Measurements from ENCODE around the gene SRSF1. TPM values are rescaled to one million over a fixed set of nuclear protein-coding genes. Genes with fewer than 3 reads are reported as not detected.

Gene SRSF1
- total RNA-seq, 1 experiment from 2014 or later, result 462 TPM

GRCh38 chr17:57993471-57994365 is 13.3 kb downstream of the SRSF1 start:
- H3K9me3 Mint-ChIP-seq, result no peaks in the 10 kb centered on the region
- H3K4me2 ChIP-seq (ENCODE audit: insufficient read depth, insufficient read length, low read length), result no peak overlapping the region
- no peaks in the 10 kb centered on the region for H3K27me3 Mint-ChIP-seq (ENCODE audit: low read depth)

More at GRCh38 chr17:57993471-57994365, 13.3 kb downstream of the SRSF1 start:
- Histone ChIP-seq H3K23me2 (ENCODE audit: insufficient read length, low read depth, low read length, poor library complexity, severe bottlenecking) (peaks cover under 1% of the 10 kb centered on the region), H2BK15ac (ENCODE audit: low read depth, low read length) (no peak overlapping the region), H2BK20ac (ENCODE audit: low read depth, low read length, poor library complexity, severe bottlenecking) (no peak overlapping the region), H2BK12ac (ENCODE audit: insufficient read length, low read depth, low read length) (no peak overlapping the region), H2BK120ac (ENCODE audit: low read depth, low read length, poor library complexity, severe bottlenecking) (no peak overlapping the region), H3K4ac (ENCODE audit: low read depth, low read length) (no peak overlapping the region), H3K4me1 (ENCODE audit: insufficient read depth, low read length) (peaks cover 3% of the 10 kb centered on the region; the same call in 1 of the 2 replicates), H3K14ac (ENCODE audit: insufficient read depth, low read length) (no peak overlapping the region), H3K18ac (ENCODE audit: insufficient read length, low read depth, low read length) (no peak overlapping the region), H2BK5ac (ENCODE audit: insufficient read length, low read length) (no peak overlapping the region), H4K20me1 (ENCODE audit: control insufficient read depth, insufficient read depth, insufficient read length) (no peaks in the 10 kb centered on the region), H3K56ac (ENCODE audit: insufficient read length, low read depth, low read length) (no peak overlapping the region), H3K79me1 (ENCODE audit: insufficient read depth, low read depth, low read length, poor library complexity, severe bottlenecking) (no peaks in the 10 kb centered on the region), H3K9me3 (ENCODE audit: control insufficient read depth, low read depth, low read length) (no peaks in the 10 kb centered on the region), H3K9ac (ENCODE audit: extremely low read depth, insufficient read length, low read length) (no peak overlapping the region), H4K5ac (ENCODE audit: insufficient read length, low read depth, low read length) (no peak overlapping the region), H4K91ac (ENCODE audit: insufficient read length, low read depth, low read length) (no peak overlapping the region), H2AK5ac (ENCODE audit: insufficient read length, low read length) (no peak overlapping the region), H3K79me2 (ENCODE audit: insufficient read depth, low read length) (no peaks in the 10 kb centered on the region), H2AFZ (ENCODE audit: low read length) (no peak overlapping the region), H4K8ac (replicated peaks; ENCODE audit: insufficient read length, low read depth, low read length) (no peak overlapping the region), H3K27ac (ENCODE audit: insufficient read length, low read depth, low read length) (no peak overlapping the region), H3T11ph (ENCODE audit: low read length) (no peak overlapping the region), H3K23ac (ENCODE audit: insufficient read length, low read depth, low read length) (no peak overlapping the region), H3K27me3 (ENCODE audit: insufficient read depth, low read length) (no peaks in the 10 kb centered on the region)
- H3K36me3 Mint-ChIP-seq (ENCODE audit: insufficient read depth in 1 of 3, low read depth in 3 of 3), result peaks cover 3 to 22% (median 14%) of the 10 kb centered on the region in 3 experiments; a peak in 6 of 7 replicates
- no peak for TF ChIP-seq CTCF (conservative IDR thresholded peaks at IDR 0.05)
- H3K4me1 Mint-ChIP-seq, result peaks cover 31 to 35% of the 10 kb centered on the region in 2 experiments
- no peak for DNase-seq
- no CpG with 5 or more reads among the region's 3 CpGs for WGBS (ENCODE audit: extremely low coverage, insufficient read length, low lambda C conversion rate)
- H3K27ac Mint-ChIP-seq, result peak overlapping the region; percentile 63 to 89 (median 71); a peak in 5 of 7 replicates
- H3K4me3 Mint-ChIP-seq, result no peak overlapping the region

Data from H9 (cell line).